GM12865 (cell line): ENCODE data around the gene CDKL4.

ENCODE experiments used
- DNase-seq: peaks from one replicate; pipeline ENCODE4 v3.0.0; 2010; ENCODE audit warnings: low read depth
- H3K4me3 ChIP-seq: 2 replicates; pipeline ENCODE4 v1.5.1; 2011; ENCODE audit warnings: mild to moderate bottlenecking, low read depth, low read length, control low read depth
- CTCF ChIP-seq: IDR thresholded peaks from 2 replicates; pipeline ENCODE4 v1.5.1; 2011; ENCODE audit warnings: low read length, control low read depth, low read depth, inconsistent platforms; ENCODE audit not compliant: insufficient read depth; ENCODE audit errors: missing control alignments

CDKL4 gene

GRCh38 chr2:39136799-39137198, 107.0 kb downstream of the CDKL4 start:
- DNase-seq, result no peak
- TF ChIP-seq CTCF, result no peak
- no peak overlapping the region for H3K4me3 ChIP-seq

- TF ChIP-seq CTCF, result no peak
- DNase-seq, result no peak
- no peak overlapping the region for H3K4me3 ChIP-seq
Observed at GRCh38 chr2:39135690-39136259, 108.0 kb downstream of the CDKL4 start.

GRCh38 chr2:39133215-39133851, 110.4 kb downstream of the CDKL4 start:
- H3K4me3 ChIP-seq, result no peak overlapping the region
- no peak for DNase-seq
- TF ChIP-seq CTCF, result no peak

DNA sequence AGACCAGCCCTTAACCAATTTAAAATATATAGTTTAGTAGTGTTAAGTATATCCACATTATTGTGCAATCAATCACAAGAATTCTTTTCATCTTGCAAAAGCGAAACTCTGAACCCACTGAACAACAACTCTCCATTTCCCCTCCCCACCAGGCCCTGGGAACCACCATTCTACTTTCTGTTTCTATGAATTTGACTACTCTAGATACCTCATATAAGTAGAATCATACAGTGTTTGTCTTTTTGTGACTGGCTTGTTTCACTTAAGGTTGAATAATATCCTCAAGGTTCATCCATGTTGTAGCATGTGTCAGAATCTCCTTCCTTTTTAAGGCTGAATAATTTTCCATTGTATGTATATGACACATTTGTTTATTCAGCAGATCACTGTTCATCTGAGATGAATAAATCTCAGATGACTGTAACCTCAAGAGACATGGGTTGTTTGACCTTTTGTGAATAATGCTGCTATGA, 114.8 kb downstream of the CDKL4 start:
- H3K4me3 ChIP-seq, result no peak overlapping the region
- TF ChIP-seq CTCF, result no peak
- DNase-seq, result peak; percentile 90

DNA sequence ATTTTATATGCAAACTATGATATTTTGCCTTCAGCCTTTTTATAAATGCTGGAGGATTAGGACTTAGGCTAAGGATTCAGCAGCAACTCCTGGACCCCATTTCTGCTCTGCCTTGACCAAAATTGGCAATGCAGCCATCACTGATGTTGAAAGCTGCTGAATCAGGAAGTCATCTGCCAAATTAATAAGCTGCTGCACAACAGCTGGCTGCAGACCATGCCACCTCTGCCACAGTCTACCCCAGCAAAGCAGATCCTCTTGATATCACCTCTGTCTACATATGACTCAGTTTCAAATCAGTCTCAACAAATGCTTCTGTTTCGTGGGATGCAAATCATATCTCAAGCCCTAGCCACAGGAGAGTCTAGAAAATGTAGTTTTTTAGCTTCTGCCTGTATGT, 115.8 kb downstream of the CDKL4 start:
- TF ChIP-seq CTCF, result no peak
- no peak overlapping the region for H3K4me3 ChIP-seq
- DNase-seq, result peak; percentile 93
